ENCODE data around the gene DNAJC27.

Gene DNAJC27

GRCh38 chr2:24970483-24971285, 1.1 kb downstream of the DNAJC27 start:
- peak in 2 of 3 donors; percentile 10 to 41 for DNase-seq

DNA sequence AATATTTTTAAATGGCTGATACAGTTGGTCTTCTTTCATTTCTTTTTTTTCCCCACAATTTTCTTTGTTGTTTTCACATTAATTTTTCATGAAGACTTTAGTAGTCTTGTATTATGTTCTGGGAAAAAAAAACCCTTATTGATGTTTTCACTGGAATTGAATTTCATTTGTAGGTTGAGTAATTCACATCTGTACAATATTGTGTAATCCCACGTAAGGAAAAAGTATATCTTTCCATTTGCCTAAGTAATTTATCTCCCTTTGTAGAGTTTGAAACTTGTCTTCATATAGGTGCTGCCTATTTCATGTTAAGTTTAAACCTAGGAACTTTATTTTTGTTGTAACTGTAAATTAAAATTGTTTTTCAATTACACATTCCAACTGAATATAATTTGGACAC, 2.0 kb downstream of the DNAJC27 start:
- no peak for DNase-seq

DNA sequence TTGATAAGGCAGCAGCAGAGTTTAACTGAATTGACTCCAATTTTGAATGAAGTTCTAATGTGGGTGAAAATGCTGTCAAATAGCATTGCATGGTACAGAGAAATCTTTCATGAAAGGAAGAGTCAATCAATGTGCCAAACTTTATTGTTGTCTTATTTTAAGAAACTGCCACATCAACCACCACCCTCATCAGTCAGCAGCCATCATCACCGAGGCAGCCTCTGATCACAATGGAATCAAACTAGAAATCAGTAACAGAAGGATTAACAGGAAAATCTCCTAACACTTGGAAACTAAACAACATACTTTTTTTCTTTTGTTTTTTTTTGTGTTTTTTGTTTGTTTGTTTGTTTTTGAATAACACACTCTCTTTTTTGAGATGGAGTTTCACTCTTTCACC, 9.9 kb downstream of the DNAJC27 start:
- DNase-seq, result no peak

- DNase-seq, result no peak
These were observed 12.0 kb downstream of the DNAJC27 start for GRCh38 chr2:24959761-24960160.

DNA sequence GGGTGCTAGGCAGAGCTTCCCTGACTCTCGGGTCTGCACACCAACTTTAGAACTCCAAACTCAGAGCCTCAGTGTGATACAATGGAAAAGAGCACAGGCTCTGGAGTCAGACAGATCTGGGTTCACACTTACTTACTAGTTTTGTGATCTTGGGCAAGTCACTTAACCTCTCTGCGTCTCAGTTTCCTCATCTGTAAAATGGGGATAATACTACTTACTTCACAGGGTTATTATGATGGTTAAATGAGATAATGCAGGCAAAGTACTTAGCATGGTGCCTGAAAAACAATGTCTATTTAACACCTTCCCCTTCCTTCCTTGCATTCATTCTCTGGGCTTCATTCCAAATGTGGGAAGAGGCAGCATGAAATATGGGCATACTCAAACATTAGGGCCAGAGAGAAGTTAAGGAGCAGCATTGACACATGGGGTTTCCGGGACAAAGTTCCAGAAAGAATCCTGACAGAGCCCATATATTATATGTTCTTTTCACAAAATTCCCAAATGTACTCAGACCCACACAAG, 13.3 kb downstream of the DNAJC27 start:
- DNase-seq, result no peak

- no peak for DNase-seq
These were observed 13.8 kb downstream of the DNAJC27 start for GRCh38 chr2:24957976-24958375.

- no peak for DNase-seq
These were observed 14.5 kb downstream of the DNAJC27 start for GRCh38 chr2:24957221-24957620.

GRCh38 chr2:24955921-24956320, 15.8 kb downstream of the DNAJC27 start:
- no peak for DNase-seq

- DNase-seq, result no peak
These were observed 16.5 kb downstream of the DNAJC27 start for GRCh38 chr2:24955232-24955631.

- no peak for DNase-seq
These were observed 21.7 kb downstream of the DNAJC27 start for GRCh38 chr2:24950102-24950501.

- no peak for DNase-seq
These were observed 23.2 kb downstream of the DNAJC27 start for GRCh38 chr2:24948506-24948905.

DNA sequence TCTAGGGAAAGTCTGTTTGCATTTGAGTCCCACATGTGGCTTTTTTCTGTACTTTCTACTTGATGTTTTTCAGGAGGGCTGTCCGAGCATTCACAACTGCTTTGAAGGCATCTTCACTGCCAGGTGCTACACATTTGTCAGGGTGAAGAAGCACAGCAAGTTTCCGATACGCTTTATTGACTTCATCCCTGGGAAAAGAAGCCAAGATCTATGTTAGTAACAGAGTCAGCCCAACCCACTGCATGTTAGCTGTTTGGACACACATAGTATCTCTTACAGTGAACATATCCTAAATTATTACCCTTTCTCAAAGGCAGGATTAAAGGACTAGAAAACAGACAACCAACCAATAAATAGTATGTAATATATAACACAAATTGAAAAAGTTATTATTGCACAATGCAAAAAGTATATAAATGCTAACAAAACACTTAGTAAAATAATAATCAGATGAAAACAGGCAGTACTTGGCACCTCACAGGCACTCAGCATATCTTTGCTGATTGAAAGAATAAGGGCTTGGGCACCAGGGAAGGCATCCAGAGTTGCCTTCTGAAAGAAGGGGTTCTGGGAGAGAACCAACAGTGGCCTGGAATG, 24.1 kb downstream of the DNAJC27 start:
- no peak for DNase-seq

DNA sequence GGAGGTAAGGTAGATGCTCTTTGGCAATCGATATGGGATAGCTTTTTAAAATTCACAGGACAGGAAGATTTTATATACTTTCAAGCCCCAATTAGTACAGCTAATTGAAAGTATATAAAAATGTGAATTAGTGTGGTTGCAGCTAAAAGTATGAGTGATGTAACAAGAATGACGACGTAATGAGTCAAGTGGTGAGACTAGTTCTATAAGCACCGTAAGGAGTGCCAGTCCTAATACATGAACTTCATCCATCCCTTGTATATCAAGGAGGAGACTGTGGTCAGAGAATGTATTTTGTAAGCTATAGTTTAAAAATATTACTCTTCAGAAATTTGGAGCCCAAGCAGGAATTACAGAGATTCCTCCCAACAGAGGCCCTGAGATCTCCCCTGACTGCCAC, 25.8 kb downstream of the DNAJC27 start:
- DNase-seq, result peak in 1 of 3 donors; percentile 7

- no peak for DNase-seq
These were observed 28.2 kb downstream of the DNAJC27 start for GRCh38 chr2:24943427-24944053.

DNA sequence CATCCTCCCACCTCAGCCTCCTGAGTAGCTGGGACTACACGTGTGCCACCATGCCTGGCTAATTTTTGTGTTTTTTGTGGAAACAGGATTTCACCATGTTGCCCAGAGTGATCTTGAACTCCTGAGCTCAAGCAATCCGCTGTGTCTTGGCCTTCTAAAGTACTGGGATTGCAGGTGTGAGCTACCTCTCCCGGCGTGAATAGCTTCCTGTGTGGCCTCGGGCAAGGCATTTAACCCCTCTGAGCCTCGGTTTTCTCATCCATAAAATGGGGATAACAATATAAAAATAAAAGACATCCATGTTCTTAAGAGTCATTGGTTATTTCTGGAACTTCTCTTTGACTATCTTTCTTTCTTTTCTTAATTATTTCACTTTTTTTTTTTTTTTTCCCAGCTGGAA, 32.4 kb downstream of the DNAJC27 start:
- DNase-seq, result no peak

DNA sequence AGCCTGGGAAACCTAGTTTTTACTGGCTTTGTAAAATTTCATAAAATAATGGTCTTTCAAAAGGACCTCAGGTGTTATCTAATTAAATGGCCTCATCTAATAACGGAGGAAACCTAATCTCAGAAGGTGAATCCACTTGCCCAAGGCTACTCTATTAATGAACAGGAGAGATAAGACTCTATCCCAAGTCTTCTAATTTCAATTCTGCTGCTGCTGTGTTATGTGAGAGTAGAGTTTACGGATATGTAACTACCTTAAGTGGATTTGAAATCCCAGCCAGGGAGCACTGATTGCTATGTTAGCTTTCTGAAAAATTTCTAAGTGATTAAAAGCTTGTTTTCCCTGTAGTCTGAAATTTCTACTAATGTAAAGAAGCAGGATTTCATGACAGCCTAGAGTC, 34.5 kb downstream of the DNAJC27 start:
- no peak for DNase-seq

- DNase-seq, result no peak
These were observed 36.6 kb downstream of the DNAJC27 start for GRCh38 chr2:24935145-24935544.

- DNase-seq, result no peak
These were observed 39.0 kb downstream of the DNAJC27 start for GRCh38 chr2:24932715-24933114.

DNA sequence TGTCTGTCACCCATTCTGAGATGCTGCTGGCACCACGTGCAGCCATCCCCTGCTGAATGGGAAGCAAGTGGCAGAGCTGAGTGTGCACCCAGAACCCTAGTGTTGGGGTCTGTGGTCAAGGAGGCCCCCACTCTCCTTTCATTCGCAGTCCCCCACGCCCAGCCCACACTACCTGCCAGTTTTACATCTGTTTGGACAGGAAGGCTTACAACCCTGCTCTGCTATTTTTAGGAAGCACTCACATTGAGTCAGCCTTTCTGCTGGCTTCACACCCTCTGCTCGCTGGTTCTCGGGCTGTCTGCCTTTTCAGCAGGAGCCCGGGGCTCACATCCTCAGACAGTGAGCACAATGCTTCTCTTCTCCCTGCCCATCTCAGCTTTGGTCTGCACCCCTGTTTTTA, 41.0 kb downstream of the DNAJC27 start:
- DNase-seq, result peak; percentile 20 to 23 (median 22)

GRCh38 chr2:24929230-24929629, 42.5 kb downstream of the DNAJC27 start:
- no peak for DNase-seq

DNA sequence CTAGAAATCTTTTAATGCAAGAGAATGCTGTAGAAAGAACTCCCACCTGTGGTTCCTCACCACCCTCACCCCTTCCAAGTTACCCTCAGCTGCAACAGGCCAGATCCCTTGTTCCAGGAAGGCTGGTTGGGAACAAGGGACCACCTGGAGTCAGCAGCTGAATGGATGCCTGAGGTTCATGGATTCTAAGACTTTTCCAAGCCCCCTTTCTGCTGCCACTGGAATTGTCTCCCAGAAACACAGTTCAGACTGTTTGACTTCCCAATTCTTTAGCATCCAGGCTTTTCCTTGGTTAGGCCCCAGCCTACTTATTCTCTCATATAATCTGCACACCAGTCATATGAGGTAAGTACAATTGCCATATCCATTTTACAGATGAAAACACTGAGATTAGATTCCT, 43.7 kb downstream of the DNAJC27 start:
- no peak for DNase-seq

DNA sequence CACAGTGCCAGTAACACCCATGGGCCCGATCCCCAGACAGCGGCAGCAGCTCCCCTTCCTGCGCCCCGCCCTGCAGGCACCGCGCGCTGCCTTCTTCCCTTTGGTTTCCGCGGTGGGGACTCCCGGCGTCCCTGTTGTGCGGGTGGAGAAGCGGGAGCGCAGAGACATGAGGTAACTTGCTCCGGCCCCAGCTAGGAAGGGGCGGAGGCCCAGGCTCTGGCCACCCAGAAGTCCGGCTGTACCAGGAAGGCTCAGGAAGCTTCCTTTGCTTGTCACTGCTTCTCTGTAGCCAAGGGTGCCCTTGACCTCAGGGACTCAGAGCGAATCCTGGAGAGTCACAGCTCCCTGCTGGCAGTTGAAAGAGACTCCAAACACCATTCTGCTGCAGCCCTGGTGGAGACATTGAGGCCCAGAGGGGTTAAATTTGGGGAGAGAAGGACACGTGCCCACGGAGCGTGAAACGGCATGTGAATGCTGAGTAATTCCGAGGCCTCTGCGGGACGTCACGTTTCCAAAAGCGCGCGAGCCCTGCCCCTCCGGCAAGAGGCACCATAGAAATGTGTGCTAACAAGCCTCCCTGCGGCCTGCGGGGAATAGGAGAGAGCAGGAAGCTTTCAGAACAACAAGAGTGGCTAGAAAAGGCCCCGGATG, 45.0 kb downstream of the DNAJC27 start:
- peak; percentile 53 to 73 (median 56) for DNase-seq

DNA sequence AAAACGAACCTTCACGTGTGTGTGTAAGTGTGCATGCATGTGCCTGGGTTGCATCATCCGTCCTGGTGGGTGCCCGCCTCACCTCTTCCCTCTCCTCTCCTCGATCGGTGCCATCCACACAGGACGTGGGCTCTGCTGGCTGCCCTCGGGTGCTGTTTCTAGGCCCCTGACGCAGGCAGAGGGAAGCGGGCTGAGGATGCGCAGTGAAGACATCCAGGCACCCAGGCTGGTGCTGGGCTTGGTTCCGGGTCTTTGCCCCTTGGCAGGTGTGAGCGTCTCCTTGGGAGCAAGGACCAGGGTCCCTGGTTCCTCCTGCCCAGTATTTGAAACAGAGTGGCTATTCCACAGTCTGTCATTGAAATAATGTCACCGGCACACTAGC, 45.5 kb downstream of the DNAJC27 start:
- DNase-seq, result no peak

Measured in suppressor macrophage treated with lipopolysaccharide for 1 hour (primary cell).